ENCODE measurements around the gene TRIP4. TPM values are rescaled to one million over a fixed set of nuclear protein-coding genes. Genes with fewer than 3 reads are reported as not detected.

TRIP4 gene
- total and polyA plus RNA-seq, 2 donors (not counting 3 experiments of a cell fraction or from before 2014, with no cell fraction given): 10.9 to 31.1 TPM

GRCh38 chr15:64396789-64397188 lies 9.2 kb downstream of the TRIP4 start:
- peaks cover 16 to 20% of the 10 kb centered on the region in 2 experiments for H3K36me3 ChIP-seq (ENCODE audit: control insufficient read depth in 2 of 2, extremely low read depth in 1 of 2, insufficient read depth in 2 of 2, low read length in 2 of 2)
- POLR2A ChIA-PET: interaction anchor here (1.0 kb wide), 1 partner anchor 9 kb away, joined by 3 read pairs; the partner anchor contains the start of gene TRIP4
- no peak overlapping the region for H3K4me2 ChIP-seq (ENCODE audit: insufficient read depth, low read length)
- no peak overlapping the region for H3K9ac ChIP-seq (replicated peaks; ENCODE audit: extremely low read depth, insufficient read depth, low read length)
- BruUV-seq (replicated peaks): no TSS peak
- H2AFZ ChIP-seq (ENCODE audit: low read depth, low read length): no peak overlapping the region
- H3K79me2 ChIP-seq (ENCODE audit: control insufficient read depth, insufficient read depth, low read length): peaks cover 4% of the 10 kb centered on the region
- CTCF ChIA-PET: interaction anchor here (0.7 to 1.6 kb wide), 2 partner anchors 13 to 73 kb away, joined by 3 to 4 read pairs; no protein-coding TSS in a partner anchor
- H3K4me1 ChIP-seq (ENCODE audit: control insufficient read depth, extremely low read depth, insufficient read depth, low read length): no peaks in the 10 kb centered on the region
- dilution Hi-C loops (cut with MboI; ENCODE audit: extremely low pct_ligation_motif_present, low sequenced_read_pairs): no loop called here
- DNase-seq (ENCODE audit: low read depth, low spot score) (no peak), FAIRE-seq (no peak)
- H3K27me3 ChIP-seq (ENCODE audit: control insufficient read depth in 2 of 2, insufficient read depth in 2 of 2, low read length in 2 of 2): no peaks in the 10 kb centered on the region
- no peak overlapping the region for H3K4me3 ChIP-seq (replicated peaks in 1 of 3; ENCODE audit: insufficient read depth in 1 of 3, low read depth in 1 of 3, low read length in 3 of 3)
- H3K27ac ChIP-seq (ENCODE audit: insufficient read depth, low read depth, low read length): no peak overlapping the region
- no peaks in the 10 kb centered on the region for H4K20me1 ChIP-seq (replicated peaks; ENCODE audit: control insufficient read depth, extremely low read depth, insufficient read depth, low read length)
- intact Hi-C loops (cut with micrococcal nuclease): no loop called here
- H3K9me3 ChIP-seq (replicated peaks; ENCODE audit: control insufficient read depth, insufficient read depth, low read length): no peaks in the 10 kb centered on the region
- TF ChIP-seq POLR2A (IDR thresholded peaks at IDR 0.05; ENCODE audit: low read depth, low read length) (no peak), MAX (IDR thresholded peaks at IDR 0.05; ENCODE audit: insufficient read depth, insufficient read length) (no peak), CTCF (IDR thresholded peaks at IDR 0.05; ENCODE audit: extremely low read depth in 1 of 2, insufficient read depth in 1 of 2, low read depth in 1 of 2, low read length in 2 of 2) (no peak), EZH2 (IDR thresholded peaks at IDR 0.05; ENCODE audit: borderline replicate concordance, low read depth, low read length, severe bottlenecking) (no peak), MYC (IDR thresholded peaks at IDR 0.05; ENCODE audit: low read depth, low read length) (no peak), JUN (IDR thresholded peaks at IDR 0.05; ENCODE audit: borderline replicate concordance, insufficient read depth, insufficient read length, low read depth) (no peak), FOS (IDR thresholded peaks at IDR 0.05; ENCODE audit: borderline replicate concordance, insufficient read depth, low read length) (no peak), GATA2 (IDR thresholded peaks at IDR 0.05; ENCODE audit: insufficient read depth, insufficient read length, low read depth, low read length) (no peak), POLR2AphosphoS5 (IDR thresholded peaks at IDR 0.05; ENCODE audit: insufficient read depth, low read depth, low read length) (no peak)
- H3K9me1 ChIP-seq (replicated peaks; ENCODE audit: control insufficient read depth, extremely low read depth, insufficient read depth, low read length): no peaks in the 10 kb centered on the region

Data from endothelial cell of umbilical vein (primary cell).